SK-N-SH treated with all-trans-retinoic acid at 6 μM for 48 hours (cell line): ENCODE measurements around the gene PAFAH1B1.
"Not testable (repeated sequence)": the region's sequence is repeated elsewhere in the genome, so short reads cannot be mapped to it uniquely, and the experiment has no call there.

Source experiments
- ATAC-seq: fragments of 200-7000 bp; cut with Tn5 transposase; 3 replicates; pipeline ENCODE4 v1.9.1; 2020; ENCODE audit warnings: mild to moderate bottlenecking, moderate library complexity
- ARNTL ChIP-seq: fragments of 450-650 bp; formaldehyde crosslinking; IDR thresholded peaks from 2 replicates; pipeline ENCODE4 v1.5.0; 2020; ENCODE audit warnings: low read depth, mild to moderate bottlenecking, moderate library complexity, borderline replicate concordance
- BACH2 ChIP-seq: fragments of 250-450 bp; sonication (Bioruptor Pico); IDR thresholded peaks from 2 replicates; pipeline ENCODE4 v1.9.0; 2021; ENCODE audit warnings: mild to moderate bottlenecking, borderline replicate concordance
- CREB5 ChIP-seq: fragments of 250-450 bp; sonication (Bioruptor Pico); IDR thresholded peaks from 2 replicates; pipeline ENCODE4 v1.5.1; 2020; ENCODE audit warnings: low read depth, mild to moderate bottlenecking, moderate library complexity
- CSDC2 ChIP-seq: fragments of 250-450 bp; sonication (Bioruptor Pico); IDR thresholded peaks from 2 replicates; pipeline ENCODE4 v1.5.0; 2020; ENCODE audit warnings: mild to moderate bottlenecking, moderate library complexity
- CSRNP3 ChIP-seq: fragments of 250-450 bp; sonication (Bioruptor Pico); IDR thresholded peaks from 2 replicates; pipeline ENCODE4 v1.5.1; 2021; ENCODE audit warnings: mild to moderate bottlenecking, moderate library complexity
- ESRRG ChIP-seq: fragments of 250-450 bp; sonication (Bioruptor Pico); IDR thresholded peaks from 2 replicates; pipeline ENCODE4 v1.6.1; 2021; ENCODE audit warnings: mild to moderate bottlenecking
- GLIS3 ChIP-seq: fragments of 250-450 bp; sonication (Bioruptor Pico); IDR thresholded peaks from 2 replicates; pipeline ENCODE4 v1.5.0; 2020; ENCODE audit warnings: mild to moderate bottlenecking, moderate library complexity
- ISL1 ChIP-seq: fragments of 250-450 bp; sonication (Bioruptor Pico); IDR thresholded peaks from 2 replicates; pipeline ENCODE4 v2.1.2; 2022; ENCODE audit warnings: mild to moderate bottlenecking, moderate library complexity
- OSR1 ChIP-seq: fragments of 250-450 bp; sonication (Bioruptor Pico); IDR thresholded peaks from 2 replicates; pipeline ENCODE4 v1.8.0; 2022; ENCODE audit warnings: moderate library complexity, mild to moderate bottlenecking, inconsistent platforms
- PATZ1 ChIP-seq: fragments of 250-450 bp; sonication (Bioruptor Pico); IDR thresholded peaks from 2 replicates; pipeline ENCODE4 v1.8.0; 2020; ENCODE audit warnings: mild to moderate bottlenecking, moderate library complexity, borderline replicate concordance
- POU6F1 ChIP-seq: fragments of 250-450 bp; sonication (Bioruptor Pico); IDR thresholded peaks from 2 replicates; pipeline ENCODE4 v1.8.0; 2021; ENCODE audit warnings: low read depth, mild to moderate bottlenecking, moderate library complexity, borderline replicate concordance
- RARB ChIP-seq: fragments of 250-450 bp; sonication (Bioruptor Pico); IDR thresholded peaks from 2 replicates; pipeline ENCODE4 v1.8.0; 2021; ENCODE audit warnings: mild to moderate bottlenecking, moderate library complexity
- SNAI2 ChIP-seq: fragments of 250-450 bp; sonication (Bioruptor Pico); IDR thresholded peaks from 2 replicates; pipeline ENCODE4 v1.5.0; 2020; ENCODE audit warnings: mild to moderate bottlenecking, moderate library complexity
- TCF4 ChIP-seq: fragments of 250-450 bp; sonication (Bioruptor Pico); IDR thresholded peaks from 2 replicates; pipeline ENCODE4 v1.8.0; 2021; ENCODE audit warnings: mild to moderate bottlenecking, moderate library complexity, borderline replicate concordance
- TOX ChIP-seq: fragments of 250-450 bp; sonication (Bioruptor Pico); IDR thresholded peaks from 2 replicates; pipeline ENCODE4 v1.8.0; 2021; ENCODE audit warnings: mild to moderate bottlenecking, moderate library complexity, borderline replicate concordance
- TSHZ2 ChIP-seq: fragments of 250-450 bp; sonication (Bioruptor Pico); IDR thresholded peaks from 2 replicates; pipeline ENCODE4 v1.5.0; 2020; ENCODE audit warnings: mild to moderate bottlenecking, moderate library complexity
- ZC3H10 ChIP-seq: fragments of 250-450 bp; sonication (Bioruptor Pico); IDR thresholded peaks from 2 replicates; pipeline ENCODE4 v1.5.1; 2021; ENCODE audit warnings: mild to moderate bottlenecking, moderate library complexity
- ZFP3 ChIP-seq: fragments of 250-450 bp; sonication (Bioruptor Pico); IDR thresholded peaks from 2 replicates; pipeline ENCODE4 v1.5.0; 2020; ENCODE audit warnings: mild to moderate bottlenecking, moderate library complexity
- ZFP30 ChIP-seq: fragments of 450-650 bp; formaldehyde crosslinking; IDR thresholded peaks from 2 replicates; pipeline ENCODE4 v1.5.0; 2022; ENCODE audit warnings: mild to moderate bottlenecking, moderate library complexity
- ZNF565 ChIP-seq: fragments of 450-650 bp; formaldehyde crosslinking; conservative IDR thresholded peaks from 2 replicates; pipeline ENCODE4 v1.5.0; 2020; ENCODE audit warnings: low read depth, mild to moderate bottlenecking, moderate library complexity
- ZNF8 ChIP-seq: fragments of 450-650 bp; formaldehyde crosslinking; IDR thresholded peaks from 2 replicates; pipeline ENCODE4 v1.5.0; 2020; ENCODE audit warnings: mild to moderate bottlenecking, moderate library complexity

The PAFAH1B1 gene

GRCh38 chr17:2660410-2660809 lies 67.0 kb downstream of the PAFAH1B1 start:
- not testable (repeated sequence) for ATAC-seq
- 0 out of 2 replicates have a peak, but pooled peaks have one; percentile 47 for TF ChIP-seq ZNF8

- ATAC-seq = no peak
- TF ChIP-seq ZFP3 (CRISPR knock-in tag) (no peak), ZFP30 (no peak), TSHZ2 (CRISPR knock-in tag) (no peak), CREB5 (CRISPR knock-in tag) (no peak), ESRRG (no peak), RARB (CRISPR knock-in tag) (no peak), ZC3H10 (no peak), ISL1 (CRISPR knock-in tag) (no peak), SNAI2 (no peak), CSRNP3 (CRISPR knock-in tag) (no peak), ZNF8 (no peak), ZNF565 (CRISPR knock-in tag) (no peak), BACH2 (CRISPR knock-in tag) (no peak), GLIS3 (CRISPR knock-in tag) (no peak), OSR1 (CRISPR knock-in tag) (no peak), POU6F1 (CRISPR knock-in tag) (no peak), PATZ1 (no peak), CSDC2 (CRISPR knock-in tag) (no peak)
Measured at GRCh38 chr17:2672026-2672425, 78.6 kb downstream of the PAFAH1B1 start.

GRCh38 chr17:2679247-2679646 lies 85.8 kb downstream of the PAFAH1B1 start:
- ATAC-seq = not testable (repeated sequence)

- ATAC-seq = no peak
- TF ChIP-seq ARNTL (CRISPR knock-in tag) (no peak), TOX (no peak), TCF4 (CRISPR knock-in tag) (no peak), ZNF565 (CRISPR knock-in tag) (no peak), CSDC2 (CRISPR knock-in tag) (no peak), SNAI2 (no peak), CREB5 (CRISPR knock-in tag) (no peak), BACH2 (CRISPR knock-in tag) (no peak), POU6F1 (CRISPR knock-in tag) (no peak), ZFP30 (no peak), RARB (CRISPR knock-in tag) (no peak), CSRNP3 (CRISPR knock-in tag) (no peak)
Measured at GRCh38 chr17:2680961-2681360, 87.5 kb downstream of the PAFAH1B1 start.
